Fibroblast of gingiva (primary cell): Measurements from ENCODE around the gene SNRPF.

Experiments
- DNase-seq: peaks from one replicate; pipeline ENCODE4 v3.0.0-alpha.2; 2011; ENCODE audit warnings: low read depth

SNRPF gene

GRCh38 chr12:95859344-95859816, 628 bp downstream of the SNRPF start:
- no peak for DNase-seq

GRCh38 chr12:95859947-95860850, 1.4 kb downstream of the SNRPF start:
- DNase-seq, result no peak

GRCh38 chr12:95862038-95862437, 3.3 kb downstream of the SNRPF start:
- no peak for DNase-seq

GRCh38 chr12:95863337-95863736, 4.6 kb downstream of the SNRPF start:
- no peak for DNase-seq

GRCh38 chr12:95870897-95871296, 12.1 kb downstream of the SNRPF start:
- DNase-seq, result no peak

GRCh38 chr12:95874452-95874851, 15.7 kb downstream of the SNRPF start:
- DNase-seq, result no peak

- no peak for DNase-seq
Observed at GRCh38 chr12:95877622-95878021, 18.9 kb downstream of the SNRPF start.

GRCh38 chr12:95880895-95881294, 22.1 kb downstream of the SNRPF start:
- DNase-seq, result no peak

GRCh38 chr12:95881331-95881955, 22.7 kb downstream of the SNRPF start:
- DNase-seq, result peak; percentile 17

- no peak for DNase-seq
Observed at GRCh38 chr12:95882080-95882479, 23.3 kb downstream of the SNRPF start.

GRCh38 chr12:95882873-95883272, 24.1 kb downstream of the SNRPF start:
- no peak for DNase-seq

- no peak for DNase-seq
Observed at GRCh38 chr12:95884998-95885397, 26.2 kb downstream of the SNRPF start.

- no peak for DNase-seq
Observed at GRCh38 chr12:95887311-95887710, 28.6 kb downstream of the SNRPF start.

- no peak for DNase-seq
Observed at GRCh38 chr12:95890958-95891357, 32.2 kb downstream of the SNRPF start.

GRCh38 chr12:95896846-95897245, 38.1 kb downstream of the SNRPF start:
- no peak for DNase-seq

GRCh38 chr12:95898081-95898480, 39.3 kb downstream of the SNRPF start:
- no peak for DNase-seq

- peak; percentile 4 for DNase-seq
Observed at GRCh38 chr12:95908573-95908972, 49.8 kb downstream of the SNRPF start.

GRCh38 chr12:95909871-95910270, 51.1 kb downstream of the SNRPF start:
- no peak for DNase-seq
